HG03025 (cell line): ENCODE data around the gene H1-8.
"Not testable (repeated sequence)": the region's sequence is repeated elsewhere in the genome, so short reads cannot be mapped to it uniquely, and the experiment has no call there.

ENCODE experiments used
- ATAC-seq: cut with Tn5 transposase; IDR thresholded peaks from one replicate; pipeline ENCODE4 v1.9.1; 2021; ENCODE audit warnings: mild to moderate bottlenecking, moderate library complexity; ENCODE audit not compliant: unreplicated experiment, low FRiP score

The H1-8 gene

GRCh38 chr3:129530821-129531220, 12.2 kb upstream of the H1-8 start:
- no peak for ATAC-seq

- ATAC-seq, result no peak
Measured at GRCh38 chr3:129531699-129532098, 11.3 kb upstream of the H1-8 start.

- no peak for ATAC-seq
Measured at GRCh38 chr3:129532261-129532660, 10.7 kb upstream of the H1-8 start.

- no peak for ATAC-seq
Measured at GRCh38 chr3:129533406-129533805, 9.6 kb upstream of the H1-8 start.

- no peak for ATAC-seq
Measured at GRCh38 chr3:129534428-129535027, 8.4 kb upstream of the H1-8 start.

GRCh38 chr3:129535075-129535474, 7.9 kb upstream of the H1-8 start:
- no peak for ATAC-seq

GRCh38 chr3:129536374-129536667, 6.7 kb upstream of the H1-8 start:
- no peak for ATAC-seq

GRCh38 chr3:129536804-129537203, 6.2 kb upstream of the H1-8 start:
- no peak for ATAC-seq

- ATAC-seq, result no peak
Measured at GRCh38 chr3:129539206-129539605, 3.8 kb upstream of the H1-8 start.

GRCh38 chr3:129540776-129541516, 2.0 kb upstream of the H1-8 start:
- ATAC-seq, result no peak

- ATAC-seq, result no peak
Measured at GRCh38 chr3:129542747-129543146, 228 bp upstream of the H1-8 start.

GRCh38 chr3:129543999-129544398, 1.0 kb downstream of the H1-8 start:
- no peak for ATAC-seq

- ATAC-seq, result not testable (repeated sequence)
Measured at GRCh38 chr3:129545951-129546350, 3.0 kb downstream of the H1-8 start.

- ATAC-seq, result no peak
Measured at GRCh38 chr3:129547241-129547640, 4.3 kb downstream of the H1-8 start.

GRCh38 chr3:129548104-129548965, 5.4 kb downstream of the H1-8 start:
- no peak for ATAC-seq

GRCh38 chr3:129549006-129549800, 6.2 kb downstream of the H1-8 start:
- ATAC-seq, result no peak

- ATAC-seq, result no peak
Measured at GRCh38 chr3:129549805-129550204, 6.8 kb downstream of the H1-8 start.

GRCh38 chr3:129552287-129553050, 9.5 kb downstream of the H1-8 start:
- ATAC-seq, result no peak

GRCh38 chr3:129553171-129553570, 10.2 kb downstream of the H1-8 start:
- no peak for ATAC-seq

GRCh38 chr3:129553719-129554118, 10.7 kb downstream of the H1-8 start:
- no peak for ATAC-seq
